ENCODE results near the gene TMEM151B.
"Not testable (repeated sequence)": the region's sequence is repeated elsewhere in the genome, so short reads cannot be mapped to it uniquely, and the experiment has no call there.

Gene TMEM151B

DNA sequence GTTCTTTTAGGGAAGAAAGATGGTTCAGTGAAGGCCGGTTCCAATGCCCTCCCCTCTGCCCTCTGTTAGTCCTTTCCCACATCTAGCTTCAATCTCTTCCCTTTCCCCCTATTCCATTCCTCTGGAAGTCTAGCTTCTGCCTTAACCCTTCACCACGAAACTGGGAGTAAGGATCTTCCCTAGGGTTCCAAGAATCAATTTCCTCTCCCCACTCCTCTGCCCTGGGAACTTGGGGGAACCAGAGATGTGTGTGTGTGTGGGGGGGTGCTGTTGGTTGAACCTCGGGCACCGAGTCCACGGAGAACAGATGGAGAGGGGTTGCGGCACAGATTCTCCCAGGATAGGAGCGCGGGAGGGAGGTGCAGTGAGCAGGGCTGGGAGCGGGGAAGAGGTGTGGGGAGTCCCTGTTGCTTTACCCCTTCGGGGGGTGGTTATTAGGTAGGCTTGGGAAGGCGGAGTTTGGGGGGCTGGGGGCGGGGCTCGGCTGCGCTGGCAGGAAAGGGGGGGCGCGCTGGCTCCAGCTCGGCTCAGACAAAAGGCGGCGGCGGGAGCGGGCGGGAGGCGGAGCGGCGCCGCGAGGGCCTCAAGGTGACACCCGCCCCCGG lies at the start of gene TMEM151B:
Gene TMEM151B (plus strand): TSS at position 530 of the 605 bp plus-strand sequence. CDS start 293 bp downstream, outside the sequence.
- no peak for DNase-seq (ENCODE audit: low spot score)

DNA sequence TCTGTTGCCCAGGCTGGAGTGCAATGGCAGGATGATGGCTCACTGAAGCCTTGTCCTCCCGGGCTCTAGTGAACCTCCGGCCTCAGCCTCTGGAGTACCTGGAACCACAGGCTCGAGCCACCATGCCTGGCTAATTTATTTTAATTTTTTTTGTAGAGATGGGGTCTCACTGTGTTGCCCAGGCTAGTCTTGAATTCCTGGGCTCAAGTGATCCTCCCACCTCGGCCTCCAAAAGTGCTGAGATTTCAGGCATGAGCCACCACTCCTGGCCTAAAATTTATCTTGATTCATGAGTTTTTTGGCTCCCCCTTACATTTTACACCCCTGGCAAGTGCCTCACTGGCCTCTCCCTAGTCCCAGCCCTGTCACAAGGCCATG lies 49.3 kb upstream of the TMEM151B start:
- no peak for DNase-seq (ENCODE audit: low spot score)

DNA sequence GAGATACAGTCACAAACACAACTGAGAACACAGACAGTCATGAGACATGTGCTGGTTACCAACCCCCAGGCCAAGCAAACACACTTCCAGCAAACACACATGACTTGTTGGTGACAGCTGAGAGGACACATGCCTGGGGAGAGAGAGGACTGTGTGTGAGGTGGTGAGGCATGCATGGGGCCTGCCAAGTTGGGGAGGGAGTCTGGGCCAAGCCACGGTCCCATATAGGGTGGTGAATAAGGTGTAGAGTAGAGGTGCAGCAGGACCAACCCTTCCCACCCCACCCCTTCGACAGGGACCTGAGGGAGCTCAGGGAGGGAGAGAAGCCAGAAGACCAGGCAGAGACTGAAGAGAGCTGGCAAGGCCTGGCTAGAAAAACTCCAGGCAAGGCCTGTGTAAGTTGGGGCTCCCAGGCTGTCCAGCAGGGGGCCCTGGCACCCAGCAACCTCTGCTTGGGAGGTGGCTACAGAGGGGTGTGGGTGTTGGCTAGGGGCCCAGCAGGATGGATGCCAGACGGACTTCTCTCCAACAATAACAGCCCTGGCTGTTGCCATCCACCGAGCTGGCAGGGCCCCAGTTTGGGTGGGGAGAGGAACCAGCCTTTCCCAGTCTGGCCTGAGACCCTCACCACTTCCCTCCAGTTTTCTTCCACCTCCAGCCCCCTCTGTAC lies 48.8 kb upstream of the TMEM151B start:
- peak; percentile 91 for DNase-seq (ENCODE audit: low spot score)

DNA sequence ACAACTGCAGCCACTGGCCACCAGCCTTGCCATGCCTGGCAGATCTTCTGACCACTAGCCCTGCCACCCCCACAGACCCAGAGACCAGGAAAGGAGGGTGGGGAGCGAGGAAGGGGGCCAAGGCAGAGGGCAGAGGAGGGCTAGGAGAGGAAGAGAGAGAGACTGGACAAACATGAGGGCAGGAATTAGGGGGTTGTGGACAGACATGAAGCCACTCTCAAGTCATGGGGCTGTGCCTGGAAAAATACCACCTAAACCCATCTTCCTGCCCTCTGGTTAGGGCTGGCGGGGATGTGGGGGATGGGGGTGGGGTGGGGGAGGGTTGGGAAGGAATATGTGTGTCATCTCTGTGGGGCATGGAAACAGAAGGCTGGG lies 48.3 kb upstream of the TMEM151B start:
- DNase-seq (ENCODE audit: low spot score), result no peak

- no peak for DNase-seq (ENCODE audit: low spot score)
Observed at GRCh38 chr6:44222486-44223318, 47.5 kb upstream of the TMEM151B start.

GRCh38 chr6:44223319-44224028 lies 46.8 kb upstream of the TMEM151B start, which contains the start of gene SLC29A1:
SLC29A1 (plus strand) TSS chr6:44223595; CDS start chr6:44227314, 3,719 bp downstream.
- peak; percentile 88 for DNase-seq (ENCODE audit: low spot score)

- DNase-seq (ENCODE audit: low spot score), result peak; percentile 73
Observed at GRCh38 chr6:44224029-44224964, 46.0 kb upstream of the TMEM151B start.

GRCh38 chr6:44224965-44225305 lies 45.3 kb upstream of the TMEM151B start:
- no peak for DNase-seq (ENCODE audit: low spot score)

DNA sequence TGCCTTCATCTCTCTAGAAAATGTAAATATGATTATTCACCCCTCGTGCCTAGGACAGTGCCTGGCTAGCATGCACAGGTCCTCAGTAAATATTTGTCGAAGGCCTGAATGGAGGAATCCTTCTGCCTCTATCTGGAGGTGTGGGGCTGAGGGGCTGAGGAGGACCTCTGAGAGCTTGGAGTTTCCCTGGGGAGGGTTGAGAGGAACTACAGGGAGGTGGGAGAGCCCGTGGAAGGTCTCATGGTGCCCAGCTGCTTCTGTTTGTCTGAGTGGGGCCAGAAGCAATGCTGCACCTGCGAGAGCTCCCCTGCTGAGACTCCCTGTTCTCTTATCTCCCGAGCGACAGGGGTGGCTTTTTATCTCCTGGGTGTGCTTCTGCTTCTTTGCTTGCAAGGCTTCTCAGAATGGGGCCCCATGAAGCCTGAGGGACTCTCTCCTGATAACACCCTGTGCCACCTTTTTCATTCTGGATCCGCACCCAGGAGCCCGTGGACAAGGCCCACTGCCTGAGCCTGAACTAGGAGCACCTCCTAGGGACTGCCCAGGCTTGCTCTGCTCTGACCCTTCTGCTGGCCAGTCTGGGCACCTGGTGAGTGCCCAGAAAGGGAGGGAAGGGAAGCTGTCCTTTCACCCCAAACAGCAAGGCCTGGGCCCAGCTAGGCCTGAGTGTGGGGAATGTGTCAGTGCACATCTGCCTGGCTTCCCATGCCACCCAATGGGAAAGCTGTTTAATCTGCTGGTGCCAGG lies 44.5 kb upstream of the TMEM151B start:
- DNase-seq (ENCODE audit: low spot score), result peak; percentile 57

GRCh38 chr6:44226368-44227147 lies 43.7 kb upstream of the TMEM151B start:
- DNase-seq (ENCODE audit: low spot score), result no peak

- no peak for DNase-seq (ENCODE audit: low spot score)
Observed at GRCh38 chr6:44227148-44227793, 43.0 kb upstream of the TMEM151B start.

DNA sequence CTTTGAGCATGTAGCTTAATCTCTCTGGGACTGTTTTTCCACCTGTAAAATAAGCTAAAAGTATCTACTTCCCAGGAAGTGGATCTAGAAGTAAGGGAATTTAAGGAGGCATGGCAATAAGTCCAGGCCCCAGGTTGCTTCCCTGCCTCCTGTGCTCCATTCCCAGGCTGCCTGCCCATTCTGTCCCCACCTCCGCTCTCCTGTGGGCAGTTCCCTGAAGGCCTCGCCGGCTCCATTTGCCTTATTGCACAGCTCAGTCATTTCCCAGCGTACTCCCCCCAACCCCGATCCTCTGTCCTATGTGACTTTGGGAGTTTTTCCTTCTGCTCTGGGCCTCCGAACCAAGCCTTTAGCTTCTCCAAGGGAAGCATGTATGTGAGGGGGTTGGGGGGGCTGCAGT lies 42.2 kb upstream of the TMEM151B start:
- DNase-seq (ENCODE audit: low spot score), result no peak

GRCh38 chr6:44228433-44228832 lies 41.8 kb upstream of the TMEM151B start:
- no peak for DNase-seq (ENCODE audit: low spot score)

DNA sequence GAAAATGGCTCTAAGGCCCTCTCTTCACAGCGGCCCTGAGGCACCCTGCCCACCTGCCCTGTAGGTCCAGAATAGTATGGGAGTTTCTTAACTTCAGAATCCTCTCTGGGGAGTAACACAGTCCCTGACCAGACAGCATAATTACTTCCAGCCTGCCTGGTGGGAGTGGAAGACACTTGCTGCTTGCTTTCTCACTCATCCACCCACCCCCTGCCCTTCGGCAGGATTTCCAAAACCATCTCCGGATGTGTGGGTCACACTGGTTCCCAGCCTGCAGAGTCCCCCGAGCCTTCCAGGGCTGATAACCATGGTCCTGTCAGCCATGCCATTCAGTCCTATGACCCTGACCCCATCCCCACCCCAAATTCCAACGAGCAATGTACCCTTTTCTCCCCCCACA lies 41.4 kb upstream of the TMEM151B start:
- no peak for DNase-seq (ENCODE audit: low spot score)

GRCh38 chr6:44229376-44230033 lies 40.7 kb upstream of the TMEM151B start:
- no peak for DNase-seq (ENCODE audit: low spot score)

GRCh38 chr6:44230034-44230675 lies 40.1 kb upstream of the TMEM151B start:
- no peak for DNase-seq (ENCODE audit: low spot score)

- DNase-seq (ENCODE audit: low spot score), result not testable (repeated sequence)
Observed at GRCh38 chr6:44231426-44231825, 38.8 kb upstream of the TMEM151B start.

Data from NAMALWA (cell line).